Parathyroid adenoma (tissue), 2 donors: ENCODE data around the gene ADGRL3.

ENCODE experiments used
- H2AFZ ChIP-seq: fragments of 300-600 bp; sonication (generic); one replicate; pipeline ENCODE4 v1.7.0; 2017; ENCODE audit warnings: antibody characterized with exemption, mild to moderate bottlenecking
- H3K27ac ChIP-seq: fragments of 300-600 bp; sonication (generic); one replicate; pipeline ENCODE4 v1.7.0; 2017
- H3K27me3 ChIP-seq: fragments of 300-600 bp; sonication (generic); one replicate; pipeline ENCODE4 v1.7.0; 2017; ENCODE audit warnings: low read length; ENCODE audit not compliant: control insufficient read depth, insufficient read depth
- H3K36me3 ChIP-seq: fragments of 300-600 bp; sonication (generic); one replicate; pipeline ENCODE4 v1.7.0; 2017; ENCODE audit warnings: low read length; ENCODE audit not compliant: control insufficient read depth, insufficient read depth
- H3K4me1 ChIP-seq: fragments of 300-600 bp; sonication (generic); one replicate; pipeline ENCODE4 v1.7.0; 2017; ENCODE audit warnings: control low read depth
- H3K4me2 ChIP-seq: fragments of 300-600 bp; sonication (generic); one replicate; pipeline ENCODE4 v1.7.0; 2017; ENCODE audit warnings: low read length
- H3K4me3 ChIP-seq: fragments of 300-600 bp; sonication (generic); one replicate; pipeline ENCODE4 v1.7.0; 2017; ENCODE audit warnings: low read depth, low read length
- H3K79me2 ChIP-seq: fragments of 300-600 bp; sonication (generic); one replicate; pipeline ENCODE4 v1.7.0; 2017; ENCODE audit warnings: control low read depth
- H3K9ac ChIP-seq: fragments of 300-600 bp; sonication (generic); one replicate; pipeline ENCODE4 v1.7.0; 2017; ENCODE audit warnings: mild to moderate bottlenecking
- H3K9me3 ChIP-seq: fragments of 300-600 bp; sonication (generic); one replicate; pipeline ENCODE4 v1.7.0; 2017; ENCODE audit warnings: low read length; ENCODE audit not compliant: control insufficient read depth
- CTCF ChIP-seq: fragments of 300-600 bp; sonication (generic); IDR thresholded peaks from one replicate; pipeline ENCODE4 v1.7.0; 2017; ENCODE audit warnings: antibody characterized with exemption, mild to moderate bottlenecking
- donor health status: primary hyperparathyroidism.

ADGRL3 gene

GRCh38 chr4:61996943-61997342 is 796.8 kb downstream of the ADGRL3 start:
- Histone ChIP-seq H3K27ac (no peak overlapping the region), H3K9ac (no peak overlapping the region), H3K4me1 (no peaks in the 10 kb centered on the region), H3K36me3 (no peaks in the 10 kb centered on the region), H3K79me2 (no peaks in the 10 kb centered on the region), H3K9me3 (no peaks in the 10 kb centered on the region), H2AFZ (no peak overlapping the region), H3K4me3 (no peak overlapping the region), H3K27me3 (no peaks in the 10 kb centered on the region), H3K4me2 (no peak overlapping the region)
- no peak for TF ChIP-seq CTCF

- Histone ChIP-seq H2AFZ (no peak overlapping the region), H3K9ac (no peak overlapping the region), H3K27ac (no peak overlapping the region), H3K4me1 (no peaks in the 10 kb centered on the region), H3K36me3 (no peaks in the 10 kb centered on the region), H3K27me3 (no peaks in the 10 kb centered on the region), H3K4me3 (no peak overlapping the region), H3K4me2 (no peak overlapping the region), H3K79me2 (no peaks in the 10 kb centered on the region), H3K9me3 (no peaks in the 10 kb centered on the region)
- TF ChIP-seq CTCF: no peak
Observed at GRCh38 chr4:61997831-61998230, 797.7 kb downstream of the ADGRL3 start.

- Histone ChIP-seq H3K27ac (no peak overlapping the region), H3K79me2 (no peaks in the 10 kb centered on the region), H3K9me3 (no peaks in the 10 kb centered on the region), H3K27me3 (no peaks in the 10 kb centered on the region), H3K4me3 (no peak overlapping the region), H2AFZ (no peak overlapping the region), H3K9ac (no peak overlapping the region), H3K36me3 (no peaks in the 10 kb centered on the region), H3K4me1 (no peaks in the 10 kb centered on the region), H3K4me2 (no peak overlapping the region)
- no peak for TF ChIP-seq CTCF
Observed at GRCh38 chr4:62003695-62004094, 803.6 kb downstream of the ADGRL3 start.

- no peak overlapping the region for H3K4me2 ChIP-seq
- no peak overlapping the region for H2AFZ ChIP-seq
- H3K27me3 ChIP-seq: no peaks in the 10 kb centered on the region
- H3K79me2 ChIP-seq: no peaks in the 10 kb centered on the region
- no peak overlapping the region for H3K27ac ChIP-seq
- H3K9me3 ChIP-seq: no peaks in the 10 kb centered on the region
- no peaks in the 10 kb centered on the region for H3K4me1 ChIP-seq
- no peaks in the 10 kb centered on the region for H3K36me3 ChIP-seq
- TF ChIP-seq CTCF: no peak
- no peak overlapping the region for H3K9ac ChIP-seq
- H3K4me3 ChIP-seq: no peak overlapping the region
Observed at GRCh38 chr4:62004881-62005280, 804.8 kb downstream of the ADGRL3 start.

- H3K4me1 ChIP-seq: no peaks in the 10 kb centered on the region
- TF ChIP-seq CTCF: no peak
- no peaks in the 10 kb centered on the region for H3K9me3 ChIP-seq
- no peak overlapping the region for H3K4me2 ChIP-seq
- H3K79me2 ChIP-seq: no peaks in the 10 kb centered on the region
- H2AFZ ChIP-seq: no peak overlapping the region
- no peak overlapping the region for H3K9ac ChIP-seq
- H3K27ac ChIP-seq: no peak overlapping the region
- H3K27me3 ChIP-seq: no peaks in the 10 kb centered on the region
- no peaks in the 10 kb centered on the region for H3K36me3 ChIP-seq
- H3K4me3 ChIP-seq: no peak overlapping the region
Observed at GRCh38 chr4:62006108-62006507, 806.0 kb downstream of the ADGRL3 start.
